Keratinocyte (primary cell): ENCODE data around the gene CENPV. TPM values are rescaled to one million over a fixed set of nuclear protein-coding genes. Genes with fewer than 3 reads are reported as not detected.

Experiments used
- DNase-seq: peaks from one replicate; pipeline ENCODE4 v3.0.0-alpha.2; 2011; ENCODE audit warnings: low read depth, missing footprints, low spot score
- FAIRE-seq: peaks from 2 replicates; lab custom pipeline; 2011; peaks lifted over from hg19 to GRCh38; lab: Jason Lieb, UNC
- H2AFZ ChIP-seq: 2 replicates; pipeline ENCODE4 v1.6.0; 2012; ENCODE audit warnings: low read length, control low read depth, inconsistent platforms; ENCODE audit not compliant: control insufficient read depth
- H3K27ac ChIP-seq: 2 replicates; pipeline ENCODE4 v1.5.1; 2011; ENCODE audit warnings: low read length; ENCODE audit not compliant: control insufficient read depth, insufficient read depth
- H3K27me3 ChIP-seq: 3 replicates; pipeline ENCODE4 v1.6.0; 2011; ENCODE audit warnings: low read length; ENCODE audit not compliant: control insufficient read depth, insufficient read depth; ENCODE audit errors: extremely low read depth
- H3K36me3 ChIP-seq, 2 experiments: 2 replicates in 1 of 2; 3 replicates in 1 of 2; pipeline ENCODE4 v1.5.1; 2011; ENCODE audit warnings: low read length in 2 of 2, mild to moderate bottlenecking in 1 of 2; ENCODE audit not compliant: control insufficient read depth in 2 of 2, insufficient read depth in 2 of 2; ENCODE audit errors: extremely low read depth in 1 of 2
- H3K4me1 ChIP-seq: 3 replicates; pipeline ENCODE4 v1.5.1; 2011; ENCODE audit warnings: low read length; ENCODE audit not compliant: control insufficient read depth, insufficient read depth; ENCODE audit errors: extremely low read depth
- H3K4me2 ChIP-seq: 3 replicates; pipeline ENCODE4 v1.6.0; 2011; ENCODE audit warnings: low read depth, low read length; ENCODE audit not compliant: control insufficient read depth, insufficient read depth; ENCODE audit errors: extremely low read depth
- H3K4me3 ChIP-seq, 3 experiments: fragments of 200-600 bp in 1 of 3; sonication (generic) in 1 of 3; 2 replicates in 2 of 3; 3 replicates in 1 of 3; pipeline ENCODE4 v1.5.1; 2011 to 2016; ENCODE audit warnings: low read length in 3 of 3, mild to moderate bottlenecking in 3 of 3, control low read depth in 2 of 3, inconsistent platforms in 1 of 3, low read depth in 1 of 3, mixed read lengths in 1 of 3, mixed run types in 1 of 3, moderate library complexity in 1 of 3; ENCODE audit not compliant: control insufficient read depth in 2 of 3, insufficient read depth in 2 of 3; ENCODE audit errors: extremely low read depth in 1 of 3
- H3K79me2 ChIP-seq: 2 replicates; pipeline ENCODE4 v1.6.0; 2012; ENCODE audit warnings: low read length; ENCODE audit not compliant: control insufficient read depth, insufficient read depth
- H3K9ac ChIP-seq: 3 replicates; pipeline ENCODE4 v1.6.0; 2011; ENCODE audit warnings: low read length; ENCODE audit not compliant: control insufficient read depth, insufficient read depth; ENCODE audit errors: extremely low read depth
- H3K9me1 ChIP-seq: 3 replicates; pipeline ENCODE4 v1.6.0; 2011; ENCODE audit warnings: low read length; ENCODE audit not compliant: control insufficient read depth, insufficient read depth; ENCODE audit errors: extremely low read depth
- H3K9me3 ChIP-seq: 2 replicates; pipeline ENCODE4 v1.5.1; 2012; ENCODE audit warnings: low read depth, low read length; ENCODE audit not compliant: control insufficient read depth
- H4K20me1 ChIP-seq: 3 replicates; pipeline ENCODE4 v1.6.0; 2011; ENCODE audit warnings: low read length; ENCODE audit not compliant: control insufficient read depth, insufficient read depth; ENCODE audit errors: extremely low read depth
- CTCF ChIP-seq, 3 experiments: IDR thresholded peaks in 1 of 3; conservative IDR thresholded peaks in 1 of 3; optimal IDR thresholded peaks in 1 of 3; 2 replicates in 2 of 3; 3 replicates in 1 of 3; pipeline versions ENCODE3 to v1.5.1; 2011; ENCODE audit warnings: low read length in 3 of 3, mild to moderate bottlenecking in 3 of 3, moderate library complexity in 2 of 3, control low read depth in 1 of 3, inconsistent platforms in 1 of 3; ENCODE audit not compliant: insufficient read depth in 2 of 3; ENCODE audit errors: extremely low read depth in 1 of 3
- EZH2 ChIP-seq: IDR thresholded peaks from one replicate; pipeline ENCODE4 v1.6.1; 2012; ENCODE audit warnings: inconsistent platforms, mild to moderate bottlenecking, low read length, moderate library complexity
- dilution Hi-C: fragments of 300-500 bp; cut with MboI; formaldehyde crosslinking; loops from one replicate; pipeline ENCODE4 v1.7.0; 2020; ENCODE audit warnings: low sequenced_read_pairs; ENCODE audit not compliant: extremely low pct_ligation_motif_present
- polyA plus RNA-seq, 5 experiments: library from polyadenylated mRNA; depleted of rRNA in 3 of 5; stranded (reverse) in 3 of 5; stranded (forward) in 1 of 5; unstranded in 1 of 5; fragments of >200 nt; gene quantifications; 1 replicate in 1 of 5; 2 replicates in 3 of 5; 3 replicates in 1 of 5; pipeline versions ENCODE4 v1.2.1 to v1.2.3, GENCODE V29; 2011 to 2012; ENCODE audit warnings: missing spikeins in 2 of 5, low read depth in 1 of 5, low replicate concordance in 1 of 5

The CENPV gene
- polyA plus RNA-seq, 1 donor (not counting 4 experiments of a cell fraction or from before 2014, with no cell fraction given), result 1.5 TPM

GRCh38 chr17:16343569-16343968, 9.7 kb downstream of the CENPV start:
- TF ChIP-seq CTCF (optimal IDR thresholded peaks at IDR 0.05 in 1 of 3, IDR thresholded peaks at IDR 0.05 in 1 of 3, conservative IDR thresholded peaks at IDR 0.05 in 1 of 3; ENCODE audit: extremely low read depth in 1 of 3, insufficient read depth in 2 of 3, low read length in 3 of 3) (no peak), EZH2 (no peak)
- Histone ChIP-seq H3K4me3 (no peak overlapping the region), H3K4me2 (no peak overlapping the region), H3K79me2 (no peaks in the 10 kb centered on the region), H3K36me3 (peaks cover 3 to 8% of the 10 kb centered on the region in 2 experiments), H3K27ac (no peak overlapping the region), H3K27me3 (no peaks in the 10 kb centered on the region), H3K9me1 (no peaks in the 10 kb centered on the region), H3K4me1 (no peaks in the 10 kb centered on the region), H2AFZ (no peak overlapping the region), H3K9me3 (no peaks in the 10 kb centered on the region), H3K9ac (no peak overlapping the region), H4K20me1 (no peaks in the 10 kb centered on the region)
- dilution Hi-C loops, result no loop called here
- DNase-seq, result no peak
- FAIRE-seq, result no peak

- no peaks in the 10 kb centered on the region for H4K20me1 ChIP-seq
- no peaks in the 10 kb centered on the region for H3K79me2 ChIP-seq
- no peak for TF ChIP-seq CTCF (optimal IDR thresholded peaks at IDR 0.05 in 1 of 3, IDR thresholded peaks at IDR 0.05 in 1 of 3, conservative IDR thresholded peaks at IDR 0.05 in 1 of 3; ENCODE audit: extremely low read depth in 1 of 3, insufficient read depth in 2 of 3, low read length in 3 of 3)
- TF ChIP-seq EZH2, result no peak
- H3K27me3 ChIP-seq, result no peaks in the 10 kb centered on the region
- no peak overlapping the region for H2AFZ ChIP-seq
- H3K4me2 ChIP-seq, result no peak overlapping the region
- H3K4me3 ChIP-seq, result no peak overlapping the region
- H3K27ac ChIP-seq, result no peak overlapping the region
- no peak for DNase-seq
- no peak for FAIRE-seq
- dilution Hi-C loops, result no loop called here
- peaks cover 2 to 8% of the 10 kb centered on the region in 2 experiments for H3K36me3 ChIP-seq
- no peaks in the 10 kb centered on the region for H3K4me1 ChIP-seq
- no peaks in the 10 kb centered on the region for H3K9me3 ChIP-seq
- H3K9me1 ChIP-seq, result no peaks in the 10 kb centered on the region
- no peak overlapping the region for H3K9ac ChIP-seq
These were observed 10.3 kb downstream of the CENPV start for GRCh38 chr17:16342979-16343378.
